Right lobe of liver (tissue), 6 donors: ENCODE results near the gene IGFBPL1. TPM values are rescaled to one million over a fixed set of nuclear protein-coding genes. Genes with fewer than 3 reads are reported as not detected.

Experiments used
- ATAC-seq, 4 donors: fragments of 200-7000 bp; cut with Tn5 transposase; one replicate each; pipeline ENCODE4 v1.9.1; 2020; ENCODE audit warnings: mild to moderate bottlenecking in 4 of 4, moderate library complexity in 4 of 4
- DNase-seq, 3 donors: peaks; one replicate each; pipeline ENCODE4 v3.0.0-alpha.2; 2020
- H3K27ac ChIP-seq, 3 donors: fragments of 200-600 bp; one replicate each; pipeline ENCODE4 v1.8.0; 2022
- H3K27me3 ChIP-seq, 2 donors: fragments of 200-600 bp; one replicate each; pipeline ENCODE4 v1.8.0; 2022
- H3K36me3 ChIP-seq, 4 donors: fragments of 200-600 bp; sonication (generic) in 1 of 4; one replicate each; pipeline versions ENCODE4 v1.5.1 to v1.8.0; 2017 to 2022; ENCODE audit warnings: control low read depth in 1 of 4
- H3K4me1 ChIP-seq, 4 donors: fragments of 200-600 bp; sonication (generic) in 1 of 4; one replicate each; pipeline versions ENCODE4 v1.5.1 to v1.8.0; 2017 to 2022; ENCODE audit warnings: control low read depth in 1 of 4
- H3K4me3 ChIP-seq, 3 donors: fragments of 200-600 bp; one replicate each; pipeline ENCODE4 v1.8.0; 2022
- H3K9me3 ChIP-seq, 4 donors: fragments of 200-600 bp; sonication (generic) in 1 of 4; one replicate each; pipeline versions ENCODE4 v1.5.1 to v1.8.0; 2017 to 2022; ENCODE audit warnings: control low read depth in 1 of 4
- CTCF ChIP-seq, 4 donors: fragments of 200-600 bp in 3 of 4; fragments of 450-650 bp in 1 of 4; IDR thresholded peaks; one replicate each; pipeline versions ENCODE4 v1.5.1 to v1.8.0; 2016 to 2022; ENCODE audit warnings: antibody characterized with exemption in 4 of 4, mild to moderate bottlenecking in 2 of 4
- POLR2A ChIP-seq: fragments of 450-650 bp; IDR thresholded peaks from one replicate; pipeline ENCODE4 v1.6.1; 2017; ENCODE audit warnings: antibody characterized with exemption, mild to moderate bottlenecking
- WGBS: methylation state at CpG from one replicate; pipeline ENCODE4 v1.1.6; 2018; ENCODE audit warnings: low coverage, low lambda C conversion rate; ENCODE audit not compliant: insufficient coverage; ENCODE audit errors: missing lambda C conversion rate; 5-methylcytosine and 5-hydroxymethylcytosine counted together
- intact Hi-C, 2 donors: fragments of 100-400 bp; cut with DNase I; formaldehyde crosslinking; loops; one replicate each; pipeline versions ENCODE4 v1.11.2 to v1.14.1; 2022
- total RNA-seq, 6 experiments: library from RNA; depleted of rRNA in 2 of 6; stranded (reverse); fragments of >200 nt in 2 of 6; fragmentation: NEBNext Ultra II Directional in 3 of 6; extraction: Animal tissue kit (Norgen Biotek cat#: 25700) in 3 of 6; gene quantifications; one replicate each; pipeline versions ENCODE4 v1.1.0 to v1.2.4, GENCODE V29; 2016 to 2023
- donor health status: DM: no; HTN: yes; CAD: no.
- donor health status: DM: no; HTN: no; CAD: no.
- donor health status: DM: no; HTN: no; CAD: no.
- donor health status: DM: no; HTN: yes; CAD: no.
- donor health status: DM: no; HTN: yes; CAD: no.

Gene IGFBPL1
- total RNA-seq, 6 experiments from 2014 or later: 0.20 to 2.7 (median 0.44) TPM; not detected in 1

GRCh38 chr9:38435521-38435920 lies 11.3 kb upstream of the IGFBPL1 start:
- Histone ChIP-seq H3K27ac (no peak overlapping the region), H3K4me1 (peaks cover 0 to 12% (median 6%) of the 10 kb centered on the region in 4 donors)

GRCh38 chr9:38434853-38435252 lies 10.6 kb upstream of the IGFBPL1 start:
- Histone ChIP-seq H3K36me3 (no peaks in the 10 kb centered on the region), H3K27me3 (no peaks in the 10 kb centered on the region), H3K4me3 (no peak overlapping the region), H3K27ac (no peak overlapping the region), H3K4me1 (peaks cover 0 to 12% (median 6%) of the 10 kb centered on the region in 4 donors), H3K9me3 (no peaks in the 10 kb centered on the region)
- DNase-seq (no peak), ATAC-seq (peak in 3 of 4 donors; percentile 12 to 80 (median 43))
- TF ChIP-seq POLR2A (no peak), CTCF (IDR thresholded peaks at IDR 0.05) (no peak)
- intact Hi-C loops: no loop called here
- WGBS: 67% methylated on average over 3 of the region's 3 CpGs

More at GRCh38 chr9:38435521-38435920, 11.3 kb upstream of the IGFBPL1 start:
- no peaks in the 10 kb centered on the region for H3K9me3 ChIP-seq
- intact Hi-C loops: no loop called here
- DNase-seq (no peak), ATAC-seq (no peak)
- WGBS: 69% methylated on average over 2 of the region's 2 CpGs
- no peak for TF ChIP-seq POLR2A
- TF ChIP-seq CTCF (IDR thresholded peaks at IDR 0.05): no peak
- H3K36me3 ChIP-seq: no peaks in the 10 kb centered on the region
- no peaks in the 10 kb centered on the region for H3K27me3 ChIP-seq
- H3K4me3 ChIP-seq: no peak overlapping the region

DNA sequence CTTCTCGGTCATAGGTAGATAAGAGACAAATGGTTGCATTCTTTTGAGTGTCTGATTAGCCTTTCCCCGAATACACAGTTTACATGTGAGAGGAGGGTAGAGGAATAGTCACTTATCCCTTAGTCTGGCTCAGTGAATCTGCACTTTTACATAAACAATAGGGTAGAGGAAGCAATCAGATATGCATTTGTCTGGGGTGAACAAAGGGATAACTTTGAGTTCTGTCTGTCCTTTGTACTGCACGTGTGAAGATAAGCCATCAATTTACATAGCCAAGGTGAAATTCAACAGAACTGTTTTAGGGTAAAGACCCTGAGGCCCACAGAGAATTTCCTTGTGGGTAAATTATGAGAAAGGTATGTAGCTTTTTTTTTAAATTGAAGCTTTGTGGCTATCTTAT lies 10.1 kb upstream of the IGFBPL1 start:
- H3K27ac ChIP-seq: no peak overlapping the region
- no peaks in the 10 kb centered on the region for H3K27me3 ChIP-seq
- 52% methylated on average over 3 of the region's 3 CpGs for WGBS
- ATAC-seq (no peak), DNase-seq (no peak)
- H3K4me3 ChIP-seq: no peak overlapping the region
- H3K9me3 ChIP-seq: no peaks in the 10 kb centered on the region
- peaks cover 0 to 12% (median 6%) of the 10 kb centered on the region in 4 donors for H3K4me1 ChIP-seq
- TF ChIP-seq POLR2A (no peak), CTCF (IDR thresholded peaks at IDR 0.05) (no peak)
- intact Hi-C loops: no loop called here
- H3K36me3 ChIP-seq: no peaks in the 10 kb centered on the region

- Histone ChIP-seq H3K27me3 (no peaks in the 10 kb centered on the region), H3K36me3 (no peaks in the 10 kb centered on the region), H3K9me3 (no peaks in the 10 kb centered on the region), H3K4me1 (peaks cover 0 to 12% (median 5%) of the 10 kb centered on the region in 4 donors), H3K27ac (no peak overlapping the region), H3K4me3 (no peak overlapping the region)
- TF ChIP-seq POLR2A (no peak), CTCF (IDR thresholded peaks at IDR 0.05) (peak; percentile 55 to 63 (median 62))
- 4% methylated on average over 2 of the region's 3 CpGs for WGBS
- DNase-seq: no peak
- intact Hi-C loops: no loop called here
- ATAC-seq: peak; percentile 42 to 67 (median 61)
Measured at GRCh38 chr9:38432922-38433510, 8.8 kb upstream of the IGFBPL1 start.
